ENCODE results near the gene OTUB2.

OTUB2 gene

DNA sequence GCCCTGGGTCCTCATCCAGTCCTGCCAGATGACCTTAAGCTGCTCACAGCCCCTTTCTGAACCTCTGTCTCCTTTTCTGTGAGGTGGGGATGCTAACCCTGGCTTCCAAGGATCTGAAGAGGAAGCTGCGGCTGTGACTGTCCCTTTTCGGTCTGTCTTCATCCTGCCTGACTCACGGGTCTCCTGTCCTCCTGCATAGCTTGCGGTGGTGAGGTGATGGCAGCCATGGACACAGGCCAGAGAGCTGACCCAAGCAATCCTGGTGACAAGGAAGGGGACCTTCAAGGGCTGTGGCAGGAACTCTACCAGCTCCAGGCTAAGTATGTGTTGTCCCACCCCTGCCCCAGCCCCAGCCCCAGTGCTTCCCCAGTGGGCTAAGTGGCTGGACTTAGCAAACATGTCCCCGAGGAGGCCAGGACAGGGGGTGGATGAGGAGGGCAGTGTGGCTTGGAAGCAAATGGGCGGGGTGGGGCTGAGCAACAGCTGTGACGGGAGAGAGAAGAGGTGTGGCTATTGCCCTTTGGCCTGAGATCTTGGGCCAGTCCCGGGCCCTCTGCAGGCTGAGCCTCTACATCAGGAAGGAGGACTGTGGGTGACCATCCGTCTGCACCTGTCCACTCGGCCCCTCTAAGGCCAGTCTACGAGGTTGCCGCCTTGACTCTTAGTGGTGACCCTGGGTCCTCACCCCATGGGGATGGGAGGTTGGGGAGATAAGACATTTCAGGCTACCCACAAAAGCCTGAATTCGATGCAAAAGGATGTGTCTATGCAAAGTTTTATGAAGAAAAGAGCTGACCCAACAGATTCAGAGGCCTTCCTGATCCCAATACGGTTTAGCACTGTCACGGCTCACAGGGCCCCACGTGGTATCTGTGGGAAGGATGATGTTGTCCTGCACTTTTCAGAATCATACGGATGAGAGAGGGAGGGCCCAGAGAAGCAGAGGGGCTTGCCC is 27.9 kb upstream of the OTUB2 start:
- no peak for DNase-seq

DNA sequence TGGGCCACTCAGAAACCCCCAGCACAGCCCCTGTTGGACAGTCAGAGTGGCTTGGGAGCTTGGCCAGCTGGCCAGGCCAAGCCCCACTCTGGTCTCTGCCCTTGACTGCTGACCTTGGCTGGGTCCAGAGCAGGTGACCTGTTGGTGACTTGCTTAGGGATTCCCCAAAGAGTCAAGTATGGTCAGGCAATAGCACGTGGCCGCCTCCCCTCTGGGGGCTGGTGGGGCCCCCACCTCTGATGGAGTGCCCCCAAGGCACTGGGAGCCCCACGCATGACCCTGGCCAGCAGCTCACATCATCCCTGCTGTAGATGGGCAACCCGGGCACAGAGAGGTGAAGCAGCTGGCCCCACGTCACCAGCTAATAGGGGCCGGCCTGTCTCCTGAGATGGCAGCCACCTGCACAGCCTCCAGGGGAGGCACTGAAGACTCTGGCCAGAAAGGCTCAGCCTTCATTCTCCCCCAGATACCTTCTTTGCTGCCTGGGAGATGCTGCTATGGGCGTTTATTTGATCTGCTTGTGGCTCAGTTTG is 27.2 kb upstream of the OTUB2 start:
- DNase-seq = no peak

GRCh38 chr14:93999573-93999972 is 26.6 kb upstream of the OTUB2 start:
- no peak for DNase-seq

DNA sequence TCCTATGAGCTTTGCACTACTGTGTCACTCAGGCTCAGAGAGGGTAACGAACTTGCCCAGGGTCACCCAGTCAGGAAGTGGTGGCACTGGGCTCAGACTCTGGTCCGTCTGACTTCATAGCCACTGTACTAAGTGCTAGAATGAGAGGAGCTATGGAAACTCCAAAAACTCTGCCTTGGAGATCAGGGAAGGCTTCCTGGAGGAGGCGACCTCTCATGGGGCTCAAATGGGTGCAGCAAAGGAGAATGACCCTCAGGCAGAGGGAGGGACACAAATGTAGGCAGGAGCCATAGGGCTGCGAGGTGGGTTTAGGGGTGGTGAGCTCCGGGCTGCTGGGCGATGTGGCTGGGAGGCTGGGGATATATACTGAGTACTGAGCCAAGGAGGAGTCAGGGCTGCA is 25.9 kb upstream of the OTUB2 start:
- DNase-seq = no peak

DNA sequence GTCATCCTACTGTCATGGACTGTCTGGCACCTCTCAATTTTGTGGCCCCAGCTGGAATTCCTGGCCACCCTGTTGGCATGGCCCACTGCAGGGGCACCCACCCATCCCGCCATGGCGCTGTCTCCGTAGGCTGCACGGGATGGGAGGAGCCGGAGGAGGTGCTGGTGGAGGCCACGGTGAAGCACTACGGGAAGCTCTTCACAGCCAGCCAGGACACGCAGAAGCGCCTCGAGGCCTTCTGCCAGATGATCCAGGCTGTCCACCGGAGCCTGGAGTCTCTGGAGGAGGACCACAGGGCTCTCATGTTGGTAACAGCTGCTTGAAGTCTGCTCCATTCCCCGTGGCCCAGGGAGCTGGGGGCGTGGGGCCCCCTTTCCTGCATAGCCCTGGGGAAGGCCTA is 25.1 kb upstream of the OTUB2 start:
- no peak for DNase-seq

- DNase-seq = peak; percentile 82
These were observed 24.4 kb upstream of the OTUB2 start for GRCh38 chr14:94001501-94002396.

DNA sequence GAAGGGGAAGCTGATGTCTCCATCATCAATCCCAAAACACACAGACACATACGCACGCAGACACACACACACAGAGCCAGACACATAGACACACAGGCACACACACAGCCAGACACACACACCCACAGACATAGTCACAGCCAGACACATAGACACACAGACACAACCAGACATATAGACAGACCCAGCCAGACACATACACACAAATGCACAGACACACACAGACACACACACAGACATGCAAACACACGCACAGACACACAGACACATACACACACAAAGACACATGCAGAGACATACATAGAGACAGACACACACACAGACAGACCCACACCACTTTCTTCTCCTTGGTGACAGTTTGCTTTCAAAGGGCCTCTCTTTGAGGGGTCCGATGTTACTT is 22.7 kb upstream of the OTUB2 start:
- no peak for DNase-seq

DNA sequence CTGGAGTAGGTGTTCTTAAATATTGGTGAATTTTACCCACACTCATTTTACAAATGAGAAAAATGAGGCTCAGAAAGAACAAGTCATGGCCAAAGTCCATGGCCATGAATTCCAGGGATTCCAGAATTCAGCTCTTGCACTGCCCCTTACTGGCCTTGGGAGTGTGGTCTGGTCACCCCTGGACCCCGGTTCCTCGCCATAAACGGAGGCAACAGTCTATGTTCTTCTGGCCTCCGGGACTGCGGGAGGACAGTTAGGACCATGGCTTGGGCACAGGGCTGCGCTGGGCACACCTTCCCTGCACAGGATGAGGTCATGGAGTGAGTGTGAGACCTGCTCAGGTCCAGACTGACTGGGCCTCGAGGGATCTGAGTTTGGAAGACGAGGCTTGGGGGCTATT is 22.1 kb upstream of the OTUB2 start:
- no peak for DNase-seq

- no peak for DNase-seq
These were observed 20.6 kb upstream of the OTUB2 start for GRCh38 chr14:94005324-94006073.

DNA sequence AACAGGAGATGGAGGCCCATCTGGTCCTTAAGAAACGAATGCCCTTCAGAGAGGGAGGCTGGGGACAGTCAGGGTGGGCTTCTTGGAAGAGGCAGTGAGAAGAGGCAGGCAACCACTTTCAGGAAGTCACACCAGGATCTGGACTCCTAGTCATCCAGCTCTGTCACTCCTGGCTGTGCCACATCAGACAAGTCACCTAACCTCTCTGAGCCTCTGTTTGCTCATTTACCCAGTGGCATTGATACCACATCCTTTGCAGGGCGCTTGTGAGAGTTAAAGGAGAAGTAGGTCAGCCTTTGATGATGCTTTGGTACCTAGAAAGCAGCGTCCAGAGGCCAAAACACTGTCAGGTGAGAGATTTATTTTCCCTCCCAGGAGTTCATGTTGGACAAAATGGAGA is 17.9 kb upstream of the OTUB2 start:
- DNase-seq = no peak

DNA sequence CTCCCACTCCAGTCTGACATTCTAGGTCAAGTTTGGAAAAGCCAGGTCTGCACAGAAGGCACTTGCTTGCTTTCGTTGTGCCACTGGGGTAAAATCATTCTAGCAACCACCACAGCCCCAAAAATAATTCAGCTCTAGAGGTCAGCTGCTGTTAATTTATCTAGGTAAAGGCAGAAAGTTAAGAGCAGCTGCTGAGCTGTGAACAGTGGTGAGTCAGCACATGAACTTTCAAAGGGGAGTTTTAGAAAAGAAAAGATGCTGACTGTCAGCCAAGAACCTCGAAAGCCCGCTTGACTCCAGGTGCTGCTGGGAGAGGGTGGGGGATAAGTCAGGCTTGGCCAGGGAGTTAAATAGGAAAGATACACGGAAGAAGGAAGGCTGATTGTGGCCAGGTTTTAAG is 16.4 kb upstream of the OTUB2 start:
- no peak for DNase-seq

- no peak for DNase-seq
These were observed 15.5 kb upstream of the OTUB2 start for GRCh38 chr14:94010625-94011024.

DNA sequence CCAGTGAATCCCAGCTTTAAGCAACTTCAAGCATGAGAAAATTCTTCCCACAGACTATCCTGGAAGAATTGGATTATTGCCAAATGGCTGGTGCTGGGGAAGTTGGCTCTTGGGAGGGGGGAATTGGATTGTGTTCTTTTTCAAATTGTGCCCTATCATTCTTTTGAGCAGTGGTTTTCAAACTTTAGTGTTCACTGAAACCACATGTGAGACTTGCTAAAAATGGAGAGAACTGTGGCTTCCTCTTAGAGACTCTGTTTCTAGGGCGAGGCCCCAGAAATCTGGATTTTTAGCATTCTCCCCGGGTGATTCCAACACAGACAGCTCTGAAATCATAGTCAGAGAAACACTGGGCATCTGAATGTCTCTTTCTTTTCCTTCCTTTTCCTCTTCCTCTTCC is 14.3 kb upstream of the OTUB2 start:
- no peak for DNase-seq

DNA sequence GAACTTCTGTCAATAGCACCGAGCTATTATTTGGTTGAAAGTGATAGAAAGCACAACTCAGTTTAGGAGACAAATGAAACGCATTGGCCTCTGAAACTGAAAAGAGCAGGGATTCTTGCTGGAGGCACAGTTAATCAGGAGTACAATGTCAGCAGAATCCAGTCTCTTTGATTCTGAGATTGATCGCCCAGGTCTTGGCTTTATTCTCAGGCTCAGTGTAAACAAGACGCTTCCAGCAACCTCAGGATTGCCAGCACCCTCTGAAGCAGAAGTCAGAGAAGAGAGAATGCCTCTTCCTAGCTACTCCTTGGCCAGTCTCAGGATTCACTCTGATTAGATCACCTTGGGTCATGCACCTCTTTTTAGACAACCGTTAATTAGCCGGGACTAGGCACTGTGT is 11.8 kb upstream of the OTUB2 start:
- DNase-seq = no peak

- no peak for DNase-seq
These were observed 10.9 kb upstream of the OTUB2 start for GRCh38 chr14:94015223-94015622.

GRCh38 chr14:94016446-94016976 is 9.6 kb upstream of the OTUB2 start:
- DNase-seq = no peak

- no peak for DNase-seq
These were observed 7.8 kb upstream of the OTUB2 start for GRCh38 chr14:94018308-94018707.

DNA sequence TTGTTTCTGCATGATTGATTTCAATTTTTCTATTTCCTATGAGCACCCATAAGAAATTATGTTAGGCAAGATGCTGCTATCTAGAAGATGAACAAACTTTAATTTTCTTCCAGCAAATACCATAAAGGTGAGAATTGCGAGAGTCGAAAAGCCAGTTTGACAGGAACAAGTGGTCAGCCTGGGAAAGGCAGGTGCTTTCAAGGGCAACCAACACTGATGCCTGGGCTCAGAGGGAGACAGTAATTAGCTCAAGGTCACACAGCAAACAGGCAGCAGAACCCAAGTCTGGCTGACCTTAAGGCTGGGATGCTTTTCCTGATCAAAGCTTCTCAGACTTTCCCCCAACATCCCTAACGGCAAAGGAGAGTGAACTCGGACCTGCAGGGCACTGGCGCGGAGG is 6.8 kb upstream of the OTUB2 start:
- DNase-seq = no peak

- DNase-seq = no peak
These were observed 5.9 kb upstream of the OTUB2 start for GRCh38 chr14:94020267-94020666.

GRCh38 chr14:94021001-94021400 is 5.1 kb upstream of the OTUB2 start:
- DNase-seq = no peak

DNA sequence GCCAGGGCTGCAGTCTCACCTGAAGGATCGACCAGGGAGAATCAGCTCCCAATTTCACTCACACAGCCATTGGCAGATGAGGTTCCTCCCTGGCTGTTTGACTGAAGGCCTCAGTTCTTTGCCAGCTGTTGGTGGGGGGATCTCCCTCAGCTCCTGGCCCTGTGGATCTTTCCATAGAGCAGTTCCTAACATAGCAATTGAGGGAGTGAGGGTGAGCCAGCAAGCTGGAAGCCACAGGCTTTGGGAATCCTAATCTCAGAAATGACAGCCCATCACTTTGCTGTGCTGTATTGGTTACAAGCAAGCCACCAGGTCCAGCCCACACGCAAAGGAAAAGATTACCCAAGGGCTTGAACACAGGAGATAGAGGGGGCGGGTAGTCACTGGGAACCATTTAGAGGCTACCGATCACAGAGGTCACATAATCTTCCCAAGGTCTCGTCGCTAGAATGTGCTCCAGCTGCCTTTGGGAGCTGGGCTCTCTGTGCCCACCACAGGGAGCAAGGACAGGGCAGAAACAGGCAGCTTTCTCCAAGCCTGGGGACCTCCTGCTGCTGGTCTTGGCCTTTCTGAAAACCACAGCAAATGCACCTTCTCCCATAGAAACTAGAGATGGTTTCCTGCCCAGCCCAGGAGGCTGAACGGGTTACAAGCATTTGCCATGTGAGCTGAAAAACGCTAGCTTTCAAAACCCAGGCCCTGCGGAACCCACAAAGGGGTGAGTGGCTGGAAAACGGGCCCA is 4.6 kb upstream of the OTUB2 start:
- DNase-seq = no peak
